ENCODE data around the gene PTGER3. TPM values are rescaled to one million over a fixed set of nuclear protein-coding genes. Genes with fewer than 3 reads are reported as not detected.

The PTGER3 gene
- total RNA-seq, 4 donors from 2014 or later = 0.12 to 1.5 (median 0.29) TPM; not detected in 1

GRCh38 chr1:71054281-71054731, 6.7 kb upstream of the PTGER3 start:
- no peak for ATAC-seq
- intact Hi-C loops (cut with DNase I; ENCODE audit: low total_unique reads) (loop anchor here (5.0 kb wide), 1 partner anchor 367 kb away; no protein-coding TSS in a partner anchor), in situ Hi-C loops (cut with MboI; ENCODE audit: low sequenced_read_pairs in 4 of 4) (loop anchor here in 3 of 4 donors (5.0 to 25.0 kb wide), 5 partner anchors 372 to 817 kb away; no protein-coding TSS in a partner anchor)
- TF ChIP-seq CTCF (IDR thresholded peaks at IDR 0.05 in 4 of 5, conservative IDR thresholded peaks at IDR 0.05 in 1 of 5) (no peak), POLR2A (IDR thresholded peaks at IDR 0.05) (no peak)
- H3K27ac ChIP-seq = no peak overlapping the region
- no peak overlapping the region for H3K4me3 ChIP-seq
- H3K36me3 ChIP-seq = peaks cover 0 to 16% of the 10 kb centered on the region in 2 donors
- no peaks in the 10 kb centered on the region for H3K9me3 ChIP-seq
- no peaks in the 10 kb centered on the region for H3K4me1 ChIP-seq
- H3K27me3 ChIP-seq = peaks cover 0 to 6% (median 0%) of the 10 kb centered on the region in 3 donors
- no peak for DNase-seq

- Histone ChIP-seq H3K4me1 (no peaks in the 10 kb centered on the region), H3K27ac (no peak overlapping the region), H3K4me3 (no peak overlapping the region), H3K36me3 (peaks cover 0 to 10% of the 10 kb centered on the region in 2 donors), H3K9me3 (no peaks in the 10 kb centered on the region), H3K27me3 (peaks cover 2 to 10% (median 4%) of the 10 kb centered on the region in 3 donors)
- ATAC-seq (no peak), DNase-seq (no peak)
- intact Hi-C loops (cut with DNase I; ENCODE audit: low total_unique reads) (loop anchor here (5.0 kb wide), 1 partner anchor 366 kb away; no protein-coding TSS in a partner anchor), in situ Hi-C loops (cut with MboI; ENCODE audit: low sequenced_read_pairs in 4 of 4) (loop anchor here in 3 of 4 donors (5.0 to 25.0 kb wide), 5 partner anchors 371 to 816 kb away; no protein-coding TSS in a partner anchor)
- no peak for TF ChIP-seq CTCF (IDR thresholded peaks at IDR 0.05 in 4 of 5, conservative IDR thresholded peaks at IDR 0.05 in 1 of 5)
- TF ChIP-seq POLR2A (IDR thresholded peaks at IDR 0.05) = no peak
These were observed 6.1 kb upstream of the PTGER3 start for GRCh38 chr1:71053758-71054157.

- peaks cover 0 to 4% of the 10 kb centered on the region in 2 donors for H3K36me3 ChIP-seq
- intact Hi-C loops (cut with DNase I; ENCODE audit: low total_unique reads) (loop anchor here (5.0 kb wide), 1 partner anchor 366 kb away; no protein-coding TSS in a partner anchor), in situ Hi-C loops (cut with MboI; ENCODE audit: low sequenced_read_pairs in 4 of 4) (loop anchor here in 3 of 4 donors (5.0 to 25.0 kb wide), 5 partner anchors 371 to 816 kb away; no protein-coding TSS in a partner anchor)
- no peak overlapping the region for H3K27ac ChIP-seq
- TF ChIP-seq POLR2A (IDR thresholded peaks at IDR 0.05) (no peak), CTCF (IDR thresholded peaks at IDR 0.05 in 4 of 5, conservative IDR thresholded peaks at IDR 0.05 in 1 of 5) (no peak)
- ATAC-seq = no peak
- no peak for DNase-seq
- H3K4me1 ChIP-seq = no peaks in the 10 kb centered on the region
- no peaks in the 10 kb centered on the region for H3K9me3 ChIP-seq
- no peak overlapping the region for H3K4me3 ChIP-seq
- peaks cover 8 to 15% (median 9%) of the 10 kb centered on the region in 3 donors for H3K27me3 ChIP-seq
These were observed 5.5 kb upstream of the PTGER3 start for GRCh38 chr1:71053146-71053545.

GRCh38 chr1:71049951-71050598, 2.5 kb upstream of the PTGER3 start:
- TF ChIP-seq POLR2A (IDR thresholded peaks at IDR 0.05) (no peak), CTCF (IDR thresholded peaks at IDR 0.05 in 4 of 5, conservative IDR thresholded peaks at IDR 0.05 in 1 of 5) (peak; percentile 29 to 65 (median 57))
- peak; percentile 60 to 67 for ATAC-seq
- no peaks in the 10 kb centered on the region for H3K36me3 ChIP-seq
- H3K4me1 ChIP-seq = peaks cover 6 to 12% of the 10 kb centered on the region in 2 donors
- H3K27me3 ChIP-seq = peaks cover 28 to 39% (median 33%) of the 10 kb centered on the region in 3 donors
- DNase-seq = no peak
- in situ Hi-C loops (cut with MboI; ENCODE audit: low sequenced_read_pairs in 4 of 4) (loop anchor here (5.0 to 25.0 kb wide), 7 partner anchors 363 to 813 kb away; no protein-coding TSS in a partner anchor), intact Hi-C loops (cut with DNase I; ENCODE audit: low total_unique reads) (loop anchor here (2.0 to 5.0 kb wide), 2 partner anchors 363 to 521 kb away; no protein-coding TSS in a partner anchor)
- no peak overlapping the region for H3K4me3 ChIP-seq
- no peak overlapping the region for H3K27ac ChIP-seq
- H3K9me3 ChIP-seq = no peaks in the 10 kb centered on the region

All from gastrocnemius medialis (tissue), 4 donors.